ENCODE data around the gene NCL.
"Not testable (repeated sequence)": the region's sequence is repeated elsewhere in the genome, so short reads cannot be mapped to it uniquely, and the experiment has no call there.

The NCL gene

DNA sequence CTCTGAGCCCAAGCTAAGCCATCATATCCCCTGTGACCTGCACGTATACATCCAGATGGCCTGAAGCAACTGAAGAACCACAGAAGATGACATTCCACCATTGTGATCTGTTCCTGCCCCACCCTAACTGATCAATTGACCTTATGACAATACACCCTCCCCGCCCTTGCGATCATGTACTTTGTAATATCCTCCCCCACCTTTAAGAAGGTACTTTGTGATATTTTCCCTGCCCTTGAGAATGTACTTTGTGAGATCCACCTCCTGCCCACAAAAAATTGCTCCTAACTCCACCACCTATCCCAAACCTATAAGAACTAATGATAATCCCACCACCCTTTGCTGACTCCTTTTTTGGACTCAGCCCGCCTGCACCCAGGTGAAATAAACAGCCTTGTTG lies 33.8 kb downstream of the NCL start:
- not testable (repeated sequence) for DNase-seq (ENCODE audit: low spot score)

DNA sequence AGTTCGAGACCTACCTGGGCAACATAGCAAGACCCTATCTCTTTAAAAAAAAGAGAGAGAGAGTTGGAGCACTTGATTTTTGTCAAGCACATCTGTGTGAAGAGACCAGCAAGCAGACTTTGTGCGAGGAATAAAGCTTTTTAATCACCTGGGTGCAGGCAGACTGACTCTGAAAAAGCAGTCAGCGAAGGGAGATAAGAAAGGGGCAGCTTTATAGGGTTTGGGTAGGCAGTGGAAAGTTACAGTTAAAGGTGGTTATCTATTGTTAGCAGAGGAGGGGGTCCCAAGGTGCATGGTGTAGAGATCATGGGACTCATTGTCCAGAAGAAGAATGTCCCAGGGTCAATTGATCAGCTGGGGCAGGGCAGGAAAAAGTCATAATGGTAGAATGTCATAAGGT lies 34.4 kb downstream of the NCL start:
- no peak for DNase-seq (ENCODE audit: low spot score)

DNA sequence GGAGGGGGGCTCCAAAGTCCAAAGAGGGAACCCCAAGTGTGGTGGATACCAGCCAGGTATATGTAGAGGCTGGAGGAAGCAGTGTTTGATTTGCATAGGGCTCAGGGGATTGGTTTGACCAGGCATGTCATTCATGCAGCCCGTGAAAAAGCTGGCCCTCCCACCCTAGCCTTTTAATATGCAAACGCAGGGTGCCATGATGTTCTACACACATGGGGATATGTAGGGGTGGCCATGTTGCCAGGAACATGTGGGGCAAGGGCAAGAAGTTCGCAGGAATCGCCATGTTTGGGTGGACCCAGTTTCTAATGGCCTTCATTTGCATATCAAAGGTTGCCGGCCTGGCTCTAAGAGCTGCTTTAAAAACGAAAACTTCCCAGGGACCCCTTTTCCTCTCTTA lies 35.1 kb downstream of the NCL start:
- no peak for DNase-seq (ENCODE audit: low spot score)

DNA sequence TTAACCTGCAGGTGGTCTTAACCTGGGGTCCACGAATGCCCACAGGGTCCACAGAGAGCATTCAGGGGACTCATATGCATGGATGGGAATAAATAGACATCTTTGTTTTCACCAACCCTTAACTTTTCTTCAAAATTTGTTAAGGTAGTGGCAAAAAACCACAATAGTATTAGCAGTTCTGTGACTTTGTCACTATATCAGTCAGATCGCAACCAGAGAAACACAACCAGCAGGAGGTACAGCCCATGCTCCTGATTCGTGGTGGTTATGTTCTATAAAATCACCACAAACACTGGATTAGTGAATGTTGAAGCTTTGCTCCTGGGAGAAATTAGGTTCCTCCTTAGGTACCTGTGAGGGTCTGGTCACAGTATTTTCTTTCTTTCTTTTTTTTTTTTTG lies 37.2 kb downstream of the NCL start:
- no peak for DNase-seq (ENCODE audit: low spot score)

DNA sequence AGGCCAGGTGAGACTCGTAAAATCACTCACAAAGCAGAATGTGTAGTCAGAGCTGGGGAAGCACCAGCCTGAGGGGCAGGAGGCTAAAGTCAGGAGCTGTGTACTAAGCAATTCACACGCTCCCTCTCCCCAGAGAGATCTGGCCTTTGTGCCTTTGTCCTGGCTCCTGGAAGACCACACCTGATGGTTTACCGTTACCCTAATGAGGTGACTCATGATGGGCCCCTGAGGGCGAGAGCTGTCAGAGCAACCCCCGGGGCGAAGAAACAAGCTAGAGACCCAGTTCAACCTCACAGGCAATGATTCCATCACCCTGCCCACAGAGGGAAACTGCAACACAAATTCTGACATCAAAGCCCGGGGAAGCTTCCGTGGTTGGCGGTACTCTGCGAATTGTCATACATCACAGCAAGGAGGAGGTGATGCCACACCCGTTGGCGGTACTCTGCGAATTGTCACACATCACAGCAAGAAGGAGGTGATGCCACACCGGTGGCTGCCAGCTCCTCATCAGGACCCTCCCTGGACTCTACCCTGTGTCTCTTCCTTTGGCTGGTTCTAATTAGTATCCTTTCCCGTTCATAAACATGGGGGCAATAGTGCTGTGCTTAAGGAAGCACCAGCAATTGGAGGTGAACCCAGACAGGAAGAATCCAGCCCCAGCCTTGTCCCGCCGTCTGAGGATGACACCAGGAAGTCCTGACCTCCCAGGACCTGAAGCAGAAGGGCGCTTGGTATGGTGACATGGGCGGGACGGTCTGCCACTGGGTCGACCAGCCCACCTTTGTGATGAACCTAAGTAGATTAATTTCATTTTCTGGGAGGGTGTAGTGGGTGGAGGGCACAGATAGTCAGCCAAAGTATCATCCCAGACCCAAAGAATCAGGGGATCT lies 38.2 kb downstream of the NCL start:
- no peak for DNase-seq (ENCODE audit: low spot score)

DNA sequence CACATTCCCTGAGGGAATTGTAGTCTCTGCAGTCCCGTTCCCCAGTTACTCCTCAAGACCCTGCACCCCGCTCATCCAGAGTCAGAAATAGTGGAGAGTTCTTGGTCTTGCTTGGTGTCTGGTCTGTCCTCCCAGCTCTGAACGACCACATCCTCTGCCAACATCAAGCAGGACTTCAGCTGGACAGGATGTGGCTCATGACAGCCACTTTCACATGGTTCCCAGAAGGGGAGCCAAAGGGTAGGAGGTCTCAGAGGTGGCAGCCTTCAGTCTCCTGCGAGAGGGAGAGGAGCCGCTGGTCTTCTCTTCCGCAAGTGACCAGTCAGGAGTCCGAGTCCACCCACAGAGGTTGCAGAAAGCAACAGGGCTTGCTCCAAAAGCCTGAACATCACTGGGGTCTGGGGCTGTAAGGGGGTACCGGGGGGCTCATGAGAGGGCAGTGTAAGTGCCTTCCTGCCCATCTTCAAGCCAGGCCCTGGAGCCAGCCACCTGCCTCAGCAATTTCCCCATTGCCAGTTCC lies 38.9 kb downstream of the NCL start:
- no peak for DNase-seq (ENCODE audit: low spot score)

DNA sequence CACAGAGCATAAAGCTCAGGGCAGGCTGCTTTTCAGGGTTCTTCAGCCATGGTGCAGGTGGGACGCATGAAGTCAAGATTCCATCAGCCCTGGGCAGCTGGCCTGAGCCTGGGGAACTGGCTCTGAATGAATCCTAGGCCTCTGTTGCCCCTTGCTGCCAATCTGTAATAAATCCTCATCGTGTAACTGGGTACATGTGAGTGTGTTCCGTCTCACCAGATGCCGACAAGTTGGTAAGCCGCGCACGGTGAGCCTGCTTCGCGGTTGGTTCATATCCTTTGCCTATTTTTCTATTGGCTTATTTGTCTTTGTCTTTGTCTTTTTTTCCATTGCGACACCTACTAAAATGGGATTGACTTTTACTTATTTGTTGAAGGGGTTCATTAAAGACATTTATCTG lies 41.1 kb downstream of the NCL start:
- no peak for DNase-seq (ENCODE audit: low spot score)

DNA sequence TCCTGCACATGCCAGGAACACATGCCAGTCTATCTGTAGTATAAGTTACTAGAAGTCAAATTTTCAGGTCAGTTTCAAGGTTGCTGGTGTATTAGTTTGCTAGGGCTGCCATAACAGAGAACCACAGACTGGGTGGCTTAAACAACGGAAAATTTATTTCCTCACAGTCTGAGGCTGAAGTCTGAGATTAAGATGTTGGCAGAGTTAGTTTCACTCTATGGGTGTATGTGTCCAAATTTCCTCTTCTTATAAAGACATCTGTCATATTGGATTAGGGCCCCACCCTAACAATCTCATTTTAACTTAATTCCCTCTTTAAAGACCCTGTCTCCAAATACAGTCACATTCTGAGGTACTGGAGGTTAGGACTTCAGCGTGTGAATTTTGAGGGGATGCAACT lies 42.2 kb downstream of the NCL start:
- no peak for DNase-seq (ENCODE audit: low spot score)

DNA sequence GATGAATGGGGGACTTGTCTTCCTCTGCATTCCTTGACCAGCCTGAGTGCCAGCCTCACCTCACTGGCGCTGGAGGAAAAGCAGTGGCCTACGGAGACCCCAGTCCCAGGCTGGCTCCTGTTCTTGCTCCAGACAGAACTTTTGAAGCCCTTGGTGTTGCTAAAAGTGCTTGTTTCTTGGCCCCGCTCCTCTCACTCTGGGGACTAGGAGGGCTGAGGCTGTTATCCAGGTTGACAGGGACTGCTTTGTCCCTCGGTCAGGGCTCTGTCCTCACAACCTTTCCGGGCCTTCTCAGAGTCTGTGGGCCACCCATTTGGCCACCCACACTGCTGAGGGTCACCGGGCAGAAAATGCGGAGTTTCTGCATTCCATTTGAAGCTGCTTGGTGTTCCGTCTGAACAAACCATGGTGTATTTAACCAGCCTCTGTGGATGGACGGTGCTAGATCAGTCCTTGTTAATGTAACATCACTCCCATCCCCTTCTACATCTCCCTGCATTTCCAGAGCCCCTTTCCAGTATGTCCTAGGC lies 43.2 kb downstream of the NCL start:
- DNase-seq (ENCODE audit: low spot score), result no peak

DNA sequence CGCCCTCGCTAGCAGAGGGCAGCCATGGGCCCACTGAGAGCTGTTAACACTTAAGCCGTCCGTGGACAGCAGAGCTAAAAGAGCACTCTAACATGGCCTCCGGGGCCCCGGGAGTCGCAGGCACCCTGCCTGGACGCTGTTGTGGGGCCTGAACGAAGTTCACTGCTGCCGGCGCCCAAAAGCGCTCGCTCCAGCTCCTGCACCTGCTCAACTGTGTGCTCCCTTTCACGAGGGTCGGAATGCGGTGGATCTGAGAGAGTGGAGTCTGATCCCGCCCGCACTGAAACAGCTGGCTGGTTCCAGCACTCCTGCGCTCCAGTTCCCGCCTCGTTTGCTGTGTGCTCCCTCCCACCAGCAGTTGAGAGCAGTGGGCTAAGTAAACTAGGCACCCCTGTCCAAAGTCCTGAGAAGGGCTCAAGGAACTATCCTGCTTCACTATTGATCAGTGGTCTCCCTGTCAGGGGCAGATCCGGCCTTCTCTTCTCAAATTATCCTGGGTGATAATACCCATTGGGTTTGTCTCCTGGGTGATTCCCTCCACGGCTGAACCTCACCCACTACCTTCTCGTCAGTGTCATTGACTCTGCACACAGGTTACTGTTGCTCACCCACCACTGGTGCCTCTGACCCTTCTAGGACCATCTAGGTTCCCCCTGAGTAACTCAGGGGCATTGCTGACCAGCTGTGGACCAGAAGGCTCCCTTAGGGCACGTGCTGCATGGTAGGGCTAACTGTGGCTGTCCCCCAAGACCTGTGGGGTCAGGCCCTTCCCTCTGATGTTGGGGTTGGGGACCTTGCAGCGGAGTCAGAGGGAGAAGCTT lies 45.3 kb downstream of the NCL start:
- DNase-seq (ENCODE audit: low spot score), result no peak

DNA sequence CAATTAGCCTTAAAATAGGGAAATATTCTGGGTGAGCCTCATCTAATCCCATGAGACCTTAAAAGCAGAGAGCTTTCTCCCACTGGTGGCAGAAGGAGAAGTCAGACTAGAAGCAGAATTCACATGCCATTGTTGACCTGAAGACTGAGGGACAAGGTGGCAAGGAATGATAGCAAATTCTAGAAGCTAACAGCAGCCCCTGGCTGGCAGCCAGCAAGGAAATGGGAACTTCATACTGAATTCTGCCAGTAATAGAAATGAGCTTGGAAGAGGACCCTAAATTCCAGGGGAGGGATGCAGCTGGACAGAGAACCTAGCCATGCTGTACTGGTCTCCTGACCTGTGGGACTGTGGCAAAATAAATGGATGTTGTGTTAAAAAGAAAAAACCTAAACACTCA lies 49.3 kb downstream of the NCL start:
- no peak for DNase-seq (ENCODE audit: low spot score)

DNA sequence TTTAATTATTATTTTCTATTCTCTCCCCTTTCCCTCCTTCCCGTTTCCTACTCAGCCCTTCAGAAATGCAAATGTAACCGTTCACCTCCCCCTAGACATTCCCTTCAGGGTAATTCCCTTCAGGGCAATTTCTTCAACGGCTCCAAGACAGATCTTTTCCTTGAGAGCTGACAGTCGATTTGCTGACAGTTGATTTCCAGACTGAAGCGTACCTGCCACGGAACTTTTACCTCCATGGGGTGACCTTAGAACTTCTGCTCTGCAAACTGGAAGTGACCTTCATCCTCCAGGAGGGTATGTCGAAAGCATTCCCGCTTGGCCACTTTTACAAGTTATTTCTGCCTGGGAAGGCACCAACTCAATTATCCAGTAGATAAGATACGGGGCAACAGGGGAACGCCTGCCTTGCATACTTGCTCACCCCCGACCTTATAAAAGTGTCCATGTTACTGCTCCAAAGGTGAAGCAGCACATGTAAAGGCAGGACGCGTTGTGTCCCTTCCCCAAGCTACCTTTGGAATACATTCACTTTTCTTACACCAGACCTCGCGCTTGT lies 50.3 kb downstream of the NCL start:
- no peak for DNase-seq (ENCODE audit: low spot score)

DNA sequence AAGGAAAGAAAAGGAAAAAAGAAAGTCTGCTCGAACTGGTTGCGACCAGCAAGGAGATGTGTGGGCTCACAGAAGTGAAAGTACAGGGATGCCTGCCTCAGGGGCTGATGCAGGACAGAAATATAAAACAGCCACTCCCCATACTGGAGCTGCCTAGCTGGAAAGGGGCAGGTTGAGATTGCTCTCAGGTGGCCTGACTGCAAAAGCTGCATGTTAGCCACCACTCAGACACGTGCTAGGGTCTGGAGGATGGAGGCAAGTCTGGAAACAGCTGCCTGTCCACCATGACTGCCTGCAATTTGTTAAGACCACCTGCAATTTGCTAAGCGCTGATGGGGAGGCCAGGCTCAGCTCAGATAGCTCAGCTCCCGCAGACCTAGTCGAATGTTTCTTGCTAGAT lies 50.8 kb downstream of the NCL start:
- no peak for DNase-seq (ENCODE audit: low spot score)

DNA sequence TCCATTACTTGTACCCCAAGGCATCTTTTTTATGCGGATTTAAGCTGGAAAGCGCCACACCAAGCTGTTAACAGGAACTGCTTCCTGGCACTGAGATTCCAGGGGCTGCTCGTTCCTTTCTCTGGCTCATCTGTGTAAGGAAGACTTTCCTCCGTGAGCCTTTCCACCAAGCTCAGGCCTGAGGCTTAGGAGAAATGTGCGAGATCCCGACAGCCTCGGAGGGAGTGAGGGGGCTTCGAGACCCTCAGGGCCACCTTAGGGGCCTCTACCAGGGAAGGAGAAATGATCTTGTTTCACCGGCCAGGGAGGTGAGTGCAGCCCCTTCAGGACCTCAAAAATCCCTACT lies 51.7 kb downstream of the NCL start:
- DNase-seq (ENCODE audit: low spot score), result no peak

DNA sequence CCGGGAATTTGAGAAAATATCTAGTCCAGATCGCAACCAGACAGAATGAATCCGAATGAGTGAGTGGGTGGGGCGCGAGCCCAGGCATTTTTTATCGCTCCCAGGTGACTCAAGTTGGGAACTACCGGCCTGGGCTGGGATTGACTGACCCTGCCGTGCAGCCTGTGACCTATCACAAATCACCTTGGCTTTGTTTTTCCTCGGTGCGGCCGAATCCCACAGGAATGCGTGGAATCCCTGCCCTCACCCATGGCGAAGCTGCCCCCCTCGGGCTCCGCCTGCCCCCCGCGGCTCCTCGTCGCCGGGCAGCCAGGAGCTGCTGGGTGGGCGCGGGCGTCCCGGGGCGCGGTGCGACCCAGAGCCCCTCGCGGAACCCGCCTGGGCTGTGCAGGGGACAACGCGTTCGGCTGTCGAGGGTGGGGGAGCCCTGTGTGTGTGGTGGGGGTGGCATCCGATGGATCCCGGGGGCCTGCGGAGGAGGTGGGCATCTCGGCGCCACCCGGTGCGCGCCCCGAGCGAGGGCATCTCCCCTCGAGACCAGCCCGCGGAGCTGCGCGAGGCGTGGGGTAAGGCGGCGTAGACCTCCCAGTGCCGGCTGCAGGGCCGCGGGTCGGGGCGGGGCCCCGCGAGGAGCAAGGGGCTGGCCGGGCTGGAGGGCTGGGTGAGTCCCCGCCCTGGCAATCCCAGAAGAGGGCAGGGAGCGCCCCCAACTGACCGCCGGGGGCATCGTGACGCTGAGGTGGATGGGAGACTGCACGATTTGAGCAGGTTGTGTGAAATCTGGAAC lies 52.3 kb downstream of the NCL start:
- DNase-seq (ENCODE audit: low spot score), result peak; percentile 94

DNA sequence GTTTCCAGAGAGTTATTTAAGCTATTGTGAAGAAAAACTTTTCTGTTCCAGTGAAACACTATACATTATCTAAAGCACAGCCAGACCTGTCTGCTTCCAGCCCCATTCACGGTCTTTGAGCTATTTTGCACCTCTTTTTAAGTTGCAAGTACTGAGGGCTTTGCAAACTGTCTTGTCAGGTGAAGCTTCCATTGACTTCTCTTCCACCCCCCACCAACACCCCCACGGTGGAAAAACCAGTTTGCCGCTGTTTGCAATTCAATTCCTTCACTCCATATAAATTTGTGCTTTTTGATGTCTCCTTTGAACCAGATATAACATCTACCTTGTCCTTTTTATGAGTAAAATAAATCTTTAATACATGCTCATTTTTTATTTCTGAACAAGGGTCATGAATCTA lies 53.0 kb downstream of the NCL start:
- no peak for DNase-seq (ENCODE audit: low spot score)

DNA sequence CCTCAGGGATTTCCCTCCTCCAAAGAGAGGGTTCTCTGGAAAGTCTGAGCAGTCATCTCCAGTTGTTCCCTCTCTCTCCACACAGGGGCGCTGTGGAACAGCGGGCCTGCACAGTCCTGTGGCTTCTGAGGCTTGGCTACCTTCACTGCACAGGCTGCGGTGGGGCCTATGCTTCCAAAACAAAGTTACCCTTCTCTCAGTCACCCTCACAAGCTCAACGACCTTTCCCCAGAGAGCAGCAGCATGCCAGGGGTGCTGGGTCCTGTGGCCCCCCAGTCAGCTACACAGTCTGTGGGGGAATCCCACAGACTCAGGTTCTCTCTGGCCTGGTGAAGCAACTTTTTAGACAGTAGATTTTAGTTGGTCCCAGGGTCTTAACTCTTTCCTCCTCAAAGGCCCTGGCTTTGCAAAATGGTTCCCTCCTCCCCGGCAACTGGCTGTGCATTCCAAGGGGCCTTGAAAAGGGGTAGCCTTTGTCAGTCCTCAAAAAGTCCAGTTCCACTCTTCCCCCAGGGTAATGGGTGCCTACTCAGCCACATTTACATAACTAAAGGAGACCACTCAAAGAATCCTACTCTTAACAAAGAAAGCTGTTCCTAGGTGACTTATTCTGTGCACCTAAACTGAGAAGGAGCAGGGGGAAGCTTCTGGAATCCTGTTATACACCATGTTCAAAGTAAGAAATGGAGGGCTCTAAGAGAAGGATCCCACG lies 53.8 kb downstream of the NCL start:
- no peak for DNase-seq (ENCODE audit: low spot score)

DNA sequence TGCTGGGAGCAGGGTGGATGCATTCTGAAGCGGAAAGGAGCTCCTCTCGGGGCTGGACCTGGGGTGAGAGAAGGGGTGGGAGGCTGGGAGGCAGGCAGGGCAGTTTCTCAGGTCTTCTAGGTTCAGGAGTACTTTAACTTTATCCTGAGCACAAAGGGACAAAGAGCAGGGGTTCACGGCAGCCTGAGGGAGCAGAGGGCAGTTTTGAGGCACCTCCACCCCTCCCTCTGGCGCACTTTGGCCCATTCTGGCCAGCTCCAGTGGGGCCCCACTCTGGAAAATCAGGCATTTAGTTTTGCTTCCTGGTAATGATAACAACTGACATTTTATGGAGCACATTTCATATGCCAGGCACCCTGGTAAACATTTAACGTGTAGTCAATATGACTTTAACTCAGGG lies 54.5 kb downstream of the NCL start:
- DNase-seq (ENCODE audit: low spot score), result no peak

DNA sequence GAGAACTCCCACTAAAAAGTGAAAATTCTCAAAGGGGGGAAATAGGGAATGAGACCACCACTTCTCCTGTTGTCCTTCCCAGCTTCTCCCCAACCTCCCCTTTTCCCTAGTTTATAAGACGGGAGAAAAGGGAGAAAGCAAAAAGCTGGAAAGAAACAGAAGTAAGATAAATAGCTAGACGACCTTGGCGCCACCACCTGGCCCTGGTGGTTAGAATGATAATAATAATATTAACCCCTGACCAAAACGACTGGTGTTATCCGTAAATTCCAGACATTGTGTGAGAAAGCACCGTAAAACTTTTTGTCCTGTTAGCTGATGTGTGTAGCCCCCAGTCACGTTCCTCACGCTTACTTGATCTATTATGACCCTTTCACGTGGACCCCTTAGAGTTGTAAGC lies 56.0 kb downstream of the NCL start:
- DNase-seq (ENCODE audit: low spot score), result not testable (repeated sequence)

DNA sequence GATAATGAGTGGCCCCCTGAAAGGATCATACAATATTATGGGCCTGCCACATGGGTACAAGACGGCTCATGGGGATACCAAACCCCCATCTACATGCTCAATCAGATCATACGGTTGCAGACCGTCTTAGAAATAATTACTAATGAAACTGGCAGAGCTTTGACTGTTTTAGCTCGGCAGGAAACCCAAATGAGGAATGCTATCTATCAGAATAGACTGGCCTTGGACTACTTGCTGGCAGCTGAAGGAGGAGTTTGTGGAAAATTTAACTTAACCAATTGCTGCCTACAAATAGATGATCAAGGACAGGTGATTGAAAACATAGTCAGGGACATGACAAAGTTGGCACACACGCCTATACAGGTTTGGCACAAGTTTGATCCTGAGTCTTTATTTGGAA lies 56.6 kb downstream of the NCL start:
- DNase-seq (ENCODE audit: low spot score), result not testable (repeated sequence)
